Stimulated activated CD8-positive, alpha-beta memory T cell treated with anti-CD3 and anti-CD28 coated beads, Interleukin-7, amount 100 ng/mL, for 4 hours (primary cell): Measurements from ENCODE around the gene FIG4.
"Not testable (repeated sequence)": the region's sequence is repeated elsewhere in the genome, so short reads cannot be mapped to it uniquely, and the experiment has no call there.

Source experiments
- DNase-seq, 2 donors: peaks; one replicate each; pipeline ENCODE4 v3.0.0-alpha.2; 2020; ENCODE audit warnings: low read depth in 2 of 2

Gene FIG4

GRCh38 chr6:109760208-109760607 lies 69.1 kb downstream of the FIG4 start:
- DNase-seq = no peak

- no peak for DNase-seq
These were observed 71.1 kb downstream of the FIG4 start for GRCh38 chr6:109762166-109762565.

DNA sequence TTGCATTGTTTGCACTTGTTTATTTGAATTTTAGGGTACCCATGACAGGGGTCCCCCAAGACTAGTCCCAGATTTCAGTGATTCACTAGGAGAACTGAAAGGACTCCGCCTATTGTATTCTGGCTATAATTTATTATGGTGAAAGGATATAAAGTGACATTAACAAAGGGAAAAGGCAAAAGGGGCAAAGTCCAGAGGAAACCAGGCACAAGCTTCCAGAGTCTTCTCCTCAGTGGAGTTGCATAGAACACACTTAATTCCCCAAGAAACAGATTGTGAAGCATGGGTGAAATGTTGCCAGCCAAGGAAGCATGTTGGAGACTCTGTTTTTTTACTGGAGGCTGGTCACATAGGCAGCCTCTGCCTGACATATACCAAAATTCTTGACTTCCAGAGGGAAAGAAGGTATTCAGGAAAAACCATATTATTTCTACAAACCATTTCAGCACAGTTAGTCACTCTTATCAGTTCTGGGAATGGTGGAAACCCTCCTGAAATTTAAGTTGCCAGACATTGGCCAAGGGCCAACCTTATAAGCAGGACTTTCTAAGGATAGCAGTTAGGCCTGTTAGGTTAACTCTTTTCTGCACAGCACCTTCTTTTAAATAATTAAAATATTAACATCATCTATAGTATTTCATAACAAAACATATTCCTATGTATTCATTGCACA lies 71.8 kb downstream of the FIG4 start:
- no peak for DNase-seq

- DNase-seq = no peak
These were observed 75.1 kb downstream of the FIG4 start for GRCh38 chr6:109766167-109766566.

DNA sequence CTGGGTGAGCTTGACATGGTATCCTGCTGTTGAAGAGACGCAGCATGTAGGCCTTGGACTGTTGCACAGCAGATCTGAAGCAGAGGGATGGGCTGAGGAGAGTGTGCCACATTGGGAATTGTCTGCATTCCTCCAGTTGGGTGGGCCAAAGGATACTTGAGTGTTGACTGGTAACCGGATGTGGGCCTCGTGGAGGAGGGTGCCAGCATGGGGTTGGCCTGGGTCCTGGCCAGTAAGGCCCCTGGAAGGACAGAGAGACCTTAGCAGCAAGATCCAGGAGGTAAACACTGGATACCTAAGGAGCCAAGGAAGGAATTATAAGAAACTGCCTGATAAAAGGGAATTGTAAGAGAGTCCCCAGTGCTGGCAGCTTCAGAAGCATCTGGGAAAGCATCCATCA lies 76.9 kb downstream of the FIG4 start:
- no peak for DNase-seq

DNA sequence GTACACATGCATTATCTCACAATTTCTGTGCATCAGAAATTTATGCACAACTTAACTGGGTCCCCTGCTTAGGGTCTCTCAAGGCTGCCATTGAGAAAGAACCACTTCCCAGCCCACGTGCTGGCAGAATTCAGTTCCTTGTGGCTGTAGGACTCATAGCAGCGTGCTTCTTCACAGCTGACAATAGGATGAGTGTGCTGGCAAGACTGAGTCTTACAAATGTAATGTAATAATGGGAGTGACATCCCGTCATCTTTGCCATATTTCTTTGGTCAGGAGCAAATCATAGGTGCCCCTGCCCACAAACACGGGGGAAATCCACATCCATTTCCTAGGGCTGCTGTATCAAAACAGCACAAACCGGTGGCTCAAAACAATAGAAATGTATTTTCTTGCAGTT lies 77.4 kb downstream of the FIG4 start:
- DNase-seq = no peak

- DNase-seq = no peak
These were observed 78.1 kb downstream of the FIG4 start for GRCh38 chr6:109769213-109769612.

- no peak for DNase-seq
These were observed 79.0 kb downstream of the FIG4 start for GRCh38 chr6:109770047-109770446.

DNA sequence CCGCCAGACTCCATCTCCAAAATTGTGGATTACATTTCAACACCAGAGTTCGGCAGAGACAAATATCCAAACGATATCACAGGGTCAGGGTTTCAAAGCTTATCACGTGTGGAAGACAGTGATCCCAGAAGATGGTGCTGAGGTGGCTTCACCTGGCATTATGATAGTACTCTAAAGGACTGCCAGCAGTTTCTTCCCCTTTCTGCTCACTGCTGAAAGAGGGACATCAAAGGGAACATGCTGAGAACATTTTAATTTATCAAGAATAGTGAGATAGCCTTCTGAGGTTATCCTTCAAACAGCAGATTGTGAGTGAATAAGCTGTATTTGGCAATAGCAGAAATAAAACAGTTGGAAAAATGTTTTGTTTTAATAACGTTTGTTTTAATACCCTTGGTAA lies 79.7 kb downstream of the FIG4 start:
- DNase-seq = no peak

GRCh38 chr6:109771939-109772755 lies 81.1 kb downstream of the FIG4 start:
- DNase-seq = not testable (repeated sequence)

DNA sequence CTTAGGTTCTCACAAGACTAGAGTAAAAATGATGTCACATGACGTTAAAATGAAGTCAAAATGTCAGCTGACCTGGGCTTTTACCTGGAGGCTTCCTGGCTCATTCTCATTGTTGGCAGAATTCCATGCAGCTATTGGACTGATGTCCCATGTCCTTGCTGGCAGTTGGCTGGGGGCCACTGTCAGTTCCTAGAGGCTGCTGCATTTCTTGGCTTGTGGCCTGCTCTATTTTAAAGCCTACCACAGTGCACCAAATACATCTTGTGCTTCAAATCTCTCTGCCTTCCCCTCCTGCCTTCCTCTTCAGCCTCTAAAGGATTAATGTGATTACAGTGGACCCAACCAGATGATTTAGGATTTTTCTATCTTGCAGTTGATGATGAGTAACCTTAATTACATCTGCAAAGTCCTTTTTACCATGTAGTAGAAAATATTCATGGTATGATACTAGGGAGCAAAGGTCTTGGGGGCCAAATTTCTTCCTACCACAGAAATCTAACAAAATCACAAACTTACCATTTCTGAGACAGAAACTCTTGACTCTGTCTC lies 81.9 kb downstream of the FIG4 start:
- DNase-seq = no peak

- DNase-seq = no peak
These were observed 89.9 kb downstream of the FIG4 start for GRCh38 chr6:109781001-109781400.

DNA sequence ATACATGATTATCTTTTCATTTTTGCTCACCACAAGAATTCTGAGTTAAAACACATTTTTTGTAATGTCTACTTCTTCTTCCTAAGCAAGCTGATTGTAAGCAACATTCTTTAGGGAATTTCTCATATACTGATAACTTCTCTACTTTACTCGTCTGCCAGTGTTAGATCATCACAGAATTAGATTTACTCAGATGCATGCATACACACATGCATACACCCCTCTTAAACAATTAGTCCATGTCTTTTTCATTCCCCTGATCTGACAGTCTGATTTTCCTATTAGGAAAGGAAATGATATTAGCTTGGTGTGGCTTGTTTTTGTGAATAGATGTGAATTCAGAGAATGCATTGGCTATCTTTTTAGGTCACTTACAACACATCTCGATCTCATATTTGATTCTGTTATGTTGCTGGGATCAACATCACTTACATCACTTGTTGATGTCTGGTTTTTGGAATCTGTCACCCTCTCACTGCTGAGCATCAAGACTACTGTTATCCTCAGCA lies 91.4 kb downstream of the FIG4 start:
- no peak for DNase-seq

DNA sequence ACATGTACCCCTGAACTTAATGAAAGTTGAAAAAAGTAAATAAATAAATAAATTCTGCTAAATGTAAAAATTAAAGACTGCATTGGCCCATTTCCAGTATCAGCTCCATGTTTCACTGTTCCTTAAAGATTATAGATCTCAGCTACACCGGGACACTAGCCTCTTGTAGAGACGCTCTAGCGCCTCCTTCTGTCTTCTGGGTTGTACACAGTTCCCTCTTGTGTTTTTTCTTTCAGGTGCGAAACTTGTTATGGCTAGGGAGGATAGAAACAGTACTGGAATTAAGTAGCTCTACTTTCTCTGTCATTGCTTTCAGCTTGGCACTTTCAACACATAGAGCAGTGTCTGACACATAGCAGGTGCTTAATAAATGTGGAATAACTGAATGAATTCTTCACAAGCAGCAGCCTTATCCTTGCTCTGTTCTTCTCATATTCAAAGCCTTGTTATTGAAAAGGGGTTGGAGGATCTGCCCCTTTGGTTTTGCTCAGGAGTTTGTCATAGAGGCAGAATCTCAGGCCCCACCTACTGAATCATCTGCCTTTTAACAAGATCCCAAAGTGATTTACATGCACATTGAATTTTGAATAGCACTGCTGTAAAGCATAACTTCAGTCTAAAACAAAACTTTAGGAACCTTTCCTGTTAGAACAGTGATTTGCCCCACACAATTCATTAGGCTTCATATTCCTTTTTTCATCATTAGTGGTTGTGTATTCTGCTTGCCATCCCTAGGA lies 92.3 kb downstream of the FIG4 start:
- DNase-seq = no peak

GRCh38 chr6:109787312-109787711 lies 96.2 kb downstream of the FIG4 start:
- no peak for DNase-seq

- no peak for DNase-seq
These were observed 97.6 kb downstream of the FIG4 start for GRCh38 chr6:109788687-109789086.

DNA sequence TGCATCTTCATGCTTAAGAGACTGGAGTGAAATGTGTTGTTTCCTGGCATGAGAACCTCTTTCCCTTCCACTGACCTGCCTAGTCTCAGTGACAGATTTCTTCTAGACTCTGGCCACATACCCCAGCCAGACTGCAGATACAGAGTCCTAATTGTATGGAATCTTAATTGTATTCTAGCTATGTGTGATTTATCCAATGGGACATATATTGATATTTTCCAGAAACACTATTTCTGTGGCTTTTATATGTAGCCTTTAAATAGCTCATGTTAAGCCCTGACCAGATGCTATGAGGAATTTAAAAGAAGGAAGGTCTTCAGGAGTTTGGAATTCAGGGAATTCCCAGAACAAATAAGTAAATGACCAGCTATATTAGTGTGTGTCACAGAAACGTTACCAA lies 99.0 kb downstream of the FIG4 start:
- DNase-seq = no peak

DNA sequence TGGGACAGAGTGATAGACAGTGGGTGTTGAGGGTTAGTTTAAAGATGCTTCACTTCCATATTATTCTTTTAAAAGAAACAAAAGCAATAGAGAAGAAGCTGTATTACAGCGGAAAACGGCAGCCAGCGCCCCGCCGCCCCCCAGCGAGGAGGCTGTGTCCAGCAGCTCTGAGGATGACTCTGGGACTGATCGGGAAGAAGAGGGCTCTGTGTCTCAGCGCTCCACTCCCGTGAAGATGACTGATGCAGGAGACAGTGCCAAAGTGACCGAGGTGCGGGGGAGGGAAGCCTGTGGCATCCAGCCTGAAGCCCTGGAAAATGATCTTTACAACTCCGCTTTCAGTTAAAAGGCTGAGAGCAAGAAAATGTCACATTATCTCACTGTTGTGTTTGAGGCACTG lies 100.2 kb downstream of the FIG4 start:
- no peak for DNase-seq

- DNase-seq = no peak
These were observed 101.9 kb downstream of the FIG4 start for GRCh38 chr6:109793021-109793420.

DNA sequence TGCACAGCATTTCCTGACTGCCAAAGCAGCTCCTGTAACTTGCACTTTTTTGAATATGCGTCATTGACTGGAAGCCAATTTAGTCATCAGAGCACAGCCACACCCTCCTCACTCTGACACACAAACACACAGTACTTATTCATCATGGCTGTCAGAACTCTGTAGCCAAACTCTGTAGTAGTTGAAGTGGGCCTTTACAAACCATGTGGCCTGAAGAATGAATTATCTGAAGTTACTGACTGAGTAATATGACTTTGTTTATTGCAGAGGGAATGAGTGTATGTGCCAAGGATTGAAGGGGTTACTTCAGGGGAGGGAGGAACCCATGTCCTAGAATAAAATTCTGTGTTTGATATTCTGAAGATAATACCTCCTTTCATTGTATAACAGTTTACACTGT lies 102.7 kb downstream of the FIG4 start:
- no peak for DNase-seq

DNA sequence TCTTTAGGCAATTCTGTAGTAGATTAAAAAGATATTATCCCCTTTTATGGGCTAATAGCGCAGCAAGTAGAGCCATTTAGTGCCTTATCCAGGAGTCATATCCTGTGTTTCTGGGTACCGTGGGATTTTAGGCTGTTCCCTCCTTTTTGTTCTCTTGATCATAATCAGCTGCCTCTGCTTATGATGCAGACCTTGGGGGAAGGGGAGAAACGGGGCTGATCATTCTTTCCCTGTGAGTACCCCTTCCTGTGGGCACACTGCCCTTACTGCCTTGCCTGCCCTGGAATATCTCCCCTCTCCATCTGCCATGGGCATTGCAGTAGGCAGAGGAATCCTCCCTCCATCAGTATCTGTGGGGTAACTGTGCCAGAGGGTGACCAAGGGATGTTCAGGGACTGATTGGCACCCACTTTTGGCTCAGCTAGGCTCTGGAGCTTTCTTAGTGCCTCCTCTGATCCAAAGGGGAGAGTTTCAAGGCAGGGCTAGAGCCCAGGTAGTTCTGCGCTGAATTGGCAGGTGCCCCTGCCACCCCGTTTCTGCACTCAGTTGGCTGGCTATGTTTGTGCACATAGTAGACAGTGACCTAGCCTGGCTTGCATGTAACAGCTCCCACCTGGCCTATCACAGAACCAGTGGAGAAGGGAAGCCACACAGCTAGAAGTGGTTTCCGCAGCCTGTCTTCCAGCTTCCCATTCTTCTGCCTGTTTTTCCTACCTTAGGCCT lies 103.3 kb downstream of the FIG4 start:
- DNase-seq = no peak
